HEK293 (cell line): ENCODE results near the gene TMEM106C.

Experiments
- CTCF ChIA-PET: fragments of 350-600 bp; formaldehyde crosslinking; extraction: SDS; loops from one replicate; lab custom pipeline; 2021; ENCODE audit warnings: antibody characterized with exemption; lab: Yijun Ruan, JAX
- POLR2A ChIA-PET: fragments of 300-600 bp; formaldehyde crosslinking; extraction: SDS; loops from one replicate; lab custom pipeline; 2020; ENCODE audit warnings: antibody characterized with exemption, inconsistent platforms; lab: Yijun Ruan, JAX
- H3K27ac ChIP-seq: fragments of 200-500 bp; sonication (Bioruptor generic); 2 replicates; pipeline ENCODE4 v1.5.1; 2014; ENCODE audit warnings: low read depth, low read length, control low read depth, inconsistent platforms; ENCODE audit errors: extremely low read depth
- H3K36me3 ChIP-seq, 2 experiments: fragments of 200-500 bp in 1 of 2; sonication (Bioruptor generic) in 1 of 2; 1 replicate in 1 of 2; 2 replicates in 1 of 2; pipeline ENCODE4 v1.5.1; 2014 to 2017; ENCODE audit warnings: inconsistent platforms in 2 of 2, low read length in 2 of 2; ENCODE audit not compliant: control insufficient read depth in 2 of 2, insufficient read depth in 1 of 2
- H3K4me1 ChIP-seq: fragments of 200-500 bp; sonication (Bioruptor generic); 2 replicates; pipeline ENCODE4 v1.5.1; 2014; ENCODE audit warnings: mild to moderate bottlenecking, low read length, inconsistent platforms; ENCODE audit not compliant: control insufficient read depth, insufficient read depth
- H3K4me3 ChIP-seq: 2 replicates; pipeline ENCODE4 v1.5.1; 2011; ENCODE audit warnings: low read depth, mild to moderate bottlenecking, control low read depth, low read length, moderate library complexity
- H3K9me3 ChIP-seq: fragments of 200-500 bp; sonication (Bioruptor generic); 2 replicates; pipeline ENCODE4 v1.5.1; 2014; ENCODE audit warnings: low read depth, low read length, inconsistent platforms; ENCODE audit not compliant: control insufficient read depth, insufficient read depth
- AEBP2 ChIP-seq: fragments of 450-650 bp; formaldehyde crosslinking; IDR thresholded peaks from 2 replicates; pipeline ENCODE4 v1.5.1; 2016; ENCODE audit warnings: missing biosample characterization, missing genetic modification characterization, borderline replicate concordance
- PRDM4 ChIP-seq: fragments of 450-650 bp; formaldehyde crosslinking; IDR thresholded peaks from 2 replicates; pipeline ENCODE4 v1.5.1; 2017; ENCODE audit warnings: missing biosample characterization, missing genetic modification characterization
- ZNF184 ChIP-seq: fragments of 450-650 bp; IDR thresholded peaks from 2 replicates; pipeline ENCODE4 v1.5.1; 2018; ENCODE audit warnings: missing biosample characterization, mild to moderate bottlenecking, missing genetic modification characterization
- ZNF362 ChIP-seq: fragments of 450-650 bp; formaldehyde crosslinking; IDR thresholded peaks from 2 replicates; pipeline ENCODE4 v1.5.1; 2016; ENCODE audit warnings: missing biosample characterization, missing genetic modification characterization
- ZNF366 ChIP-seq: fragments of 450-650 bp; formaldehyde crosslinking; conservative IDR thresholded peaks from 2 replicates; pipeline ENCODE4 v1.5.1; 2016; ENCODE audit warnings: missing biosample characterization, missing genetic modification characterization
- ZNF518A ChIP-seq: fragments of 450-650 bp; formaldehyde crosslinking; conservative IDR thresholded peaks from 2 replicates; pipeline ENCODE4 v1.5.1; 2016; ENCODE audit warnings: low read depth, missing biosample characterization, missing genetic modification characterization
- ZNF560 ChIP-seq: fragments of 450-650 bp; formaldehyde crosslinking; IDR thresholded peaks from 2 replicates; pipeline ENCODE4 v1.5.1; 2017; ENCODE audit warnings: missing biosample characterization, missing genetic modification characterization, borderline replicate concordance
- ZNF623 ChIP-seq: fragments of 450-650 bp; formaldehyde crosslinking; IDR thresholded peaks from 2 replicates; pipeline ENCODE4 v1.5.1; 2016; ENCODE audit warnings: missing biosample characterization, missing genetic modification characterization
- ZNF670 ChIP-seq: fragments of 450-650 bp; formaldehyde crosslinking; IDR thresholded peaks from 2 replicates; pipeline ENCODE4 v1.5.1; 2016; ENCODE audit warnings: missing biosample characterization, missing genetic modification characterization, low read depth
- ZNF830 ChIP-seq: fragments of 450-650 bp; IDR thresholded peaks from 2 replicates; pipeline ENCODE4 v1.5.0; 2018; ENCODE audit warnings: missing biosample characterization, missing genetic modification characterization, low read depth, mild to moderate bottlenecking, moderate library complexity

The TMEM106C gene

GRCh38 chr12:47977046-47977771 lies 13.8 kb downstream of the TMEM106C start:
- ChIA-PET POLR2A (no interaction called here), CTCF (interaction anchor here (0.6 to 1.0 kb wide), 2 partner anchors 14 to 80 kb away, joined by 3 to 4 read pairs; partner anchors contain the start of gene TMEM106C)
- Histone ChIP-seq H3K9me3 (no peaks in the 10 kb centered on the region), H3K4me1 (no peaks in the 10 kb centered on the region), H3K4me3 (no peak overlapping the region), H3K36me3 (peaks cover 0 to 53% of the 10 kb centered on the region in 2 experiments; a peak in 1 of 3 replicates)
- no peak for TF ChIP-seq ZNF366 (tag by site-specific recombination)
- TF ChIP-seq ZNF560 (tag by site-specific recombination): no peak
- TF ChIP-seq, all 188 proteins: peak for 0
- H3K27ac ChIP-seq: no peak overlapping the region

GRCh38 chr12:47977772-47978597 lies 14.6 kb downstream of the TMEM106C start:
- ChIA-PET POLR2A (no interaction called here), CTCF (interaction anchor here (1.2 kb wide), 1 partner anchor 12 kb away, joined by 3 read pairs; no protein-coding TSS in a partner anchor)
- H3K4me1 ChIP-seq: no peaks in the 10 kb centered on the region
- peaks cover 0 to 55% of the 10 kb centered on the region in 2 experiments; a peak in 1 of 3 replicates for H3K36me3 ChIP-seq
- H3K9me3 ChIP-seq: no peaks in the 10 kb centered on the region
- no peak for TF ChIP-seq ZNF362
- TF ChIP-seq PRDM4 (tag by site-specific recombination): no peak
- TF ChIP-seq ZNF184 (tag by site-specific recombination): no peak
- no peak for TF ChIP-seq ZNF830 (tag by site-specific recombination)
- no peak for TF ChIP-seq ZNF518A (tag by site-specific recombination)
- no peak for TF ChIP-seq ZNF670
- TF ChIP-seq ZNF623 (tag by site-specific recombination): no peak
- no peak for TF ChIP-seq AEBP2 (tag by site-specific recombination)
- no peak overlapping the region for H3K27ac ChIP-seq
- no peak overlapping the region for H3K4me3 ChIP-seq
